T-helper 9 cell (primary cell): Measurements from ENCODE around the gene EAPP.
"Not testable (repeated sequence)": the region's sequence is repeated elsewhere in the genome, so short reads cannot be mapped to it uniquely, and the experiment has no call there.

Experiments used
- DNase-seq: peaks from one replicate; pipeline ENCODE4 v3.0.0-alpha.2; 2020
- total RNA-seq, 2 donors: gene quantifications; one replicate each; lab custom pipeline; 2026; lab: John Stamatoyannopoulos, UW

EAPP gene
- total RNA-seq: 55.0 to 63.1 reads per million in 2 donors

- DNase-seq: peak; percentile 93
Measured at GRCh38 chr14:34539407-34540180, at the start of gene EAPP. EAPP (minus strand) TSS chr14:34539701; CDS start chr14:34539628, 73 bp downstream.

GRCh38 chr14:34583525-34583924 is 44.0 kb upstream of the EAPP start:
- no peak for DNase-seq

- no peak for DNase-seq
Measured at GRCh38 chr14:34582117-34582680, 42.7 kb upstream of the EAPP start.

- no peak for DNase-seq
Measured at GRCh38 chr14:34580381-34580780, 40.9 kb upstream of the EAPP start.

GRCh38 chr14:34571771-34572170 is 32.3 kb upstream of the EAPP start:
- DNase-seq: no peak

GRCh38 chr14:34569750-34570149 is 30.2 kb upstream of the EAPP start:
- DNase-seq: no peak

GRCh38 chr14:34568803-34569202 is 29.3 kb upstream of the EAPP start:
- DNase-seq: no peak

GRCh38 chr14:34562776-34563150 is 23.3 kb upstream of the EAPP start:
- no peak for DNase-seq

- not testable (repeated sequence) for DNase-seq
Measured at GRCh38 chr14:34562037-34562775, 22.7 kb upstream of the EAPP start.

- not testable (repeated sequence) for DNase-seq
Measured at GRCh38 chr14:34556498-34556829, 17.0 kb upstream of the EAPP start.

GRCh38 chr14:34555583-34556497 is 16.3 kb upstream of the EAPP start:
- DNase-seq: not testable (repeated sequence)

- DNase-seq: no peak
Measured at GRCh38 chr14:34554540-34555250, 15.2 kb upstream of the EAPP start.

GRCh38 chr14:34549276-34549966 is 9.9 kb upstream of the EAPP start:
- not testable (repeated sequence) for DNase-seq

GRCh38 chr14:34548472-34548981 is 9.0 kb upstream of the EAPP start:
- DNase-seq: no peak

GRCh38 chr14:34547136-34547520 is 7.6 kb upstream of the EAPP start:
- not testable (repeated sequence) for DNase-seq

GRCh38 chr14:34546272-34547135 is 7.0 kb upstream of the EAPP start:
- not testable (repeated sequence) for DNase-seq

GRCh38 chr14:34540181-34541059 is 919 bp upstream of the EAPP start:
- DNase-seq: not testable (repeated sequence)

GRCh38 chr14:34538871-34539406 is 562 bp downstream of the EAPP start:
- DNase-seq: no peak

- DNase-seq: not testable (repeated sequence)
Measured at GRCh38 chr14:34538096-34538495, 1.4 kb downstream of the EAPP start.
